Liver (tissue), 9 donors: ENCODE results near the gene RTN4R. TPM values are rescaled to one million over a fixed set of nuclear protein-coding genes. Genes with fewer than 3 reads are reported as not detected.

Experiments
- DNase-seq: peaks from one replicate; pipeline ENCODE4 v3.0.0-alpha.2; 2017; ENCODE audit warnings: low spot score
- H3K27ac ChIP-seq, 2 donors: one replicate each; pipeline ENCODE4 v1.7.0; 2013; ENCODE audit warnings: inconsistent platforms in 2 of 2, low read length in 2 of 2, control low read depth in 1 of 2, low read depth in 1 of 2, mild to moderate bottlenecking in 1 of 2
- H3K27me3 ChIP-seq, 4 donors: one replicate each; pipeline versions ENCODE4 v1.6.1 to v1.7.0; 2013; ENCODE audit warnings: low read length in 3 of 4, inconsistent platforms in 1 of 4, mild to moderate bottlenecking in 1 of 4, moderate library complexity in 1 of 4; ENCODE audit not compliant: control insufficient read depth in 4 of 4, insufficient read depth in 4 of 4
- H3K36me3 ChIP-seq, 4 donors: one replicate each; pipeline versions ENCODE4 v1.6.1 to v1.7.0; 2013; ENCODE audit warnings: low read length in 3 of 4, mild to moderate bottlenecking in 3 of 4, low read depth in 1 of 4, moderate library complexity in 1 of 4; ENCODE audit not compliant: control insufficient read depth in 4 of 4, insufficient read depth in 3 of 4
- H3K4me1 ChIP-seq, 4 donors: one replicate each; pipeline versions ENCODE4 v1.6.1 to v1.7.0; 2013; ENCODE audit warnings: low read length in 3 of 4, mild to moderate bottlenecking in 3 of 4, moderate library complexity in 1 of 4; ENCODE audit not compliant: control insufficient read depth in 4 of 4, insufficient read depth in 4 of 4
- H3K4me3 ChIP-seq, 3 donors: one replicate each; pipeline versions ENCODE4 v1.6.1 to v1.7.0; 2013; ENCODE audit warnings: low read length in 3 of 3, control low read depth in 1 of 3, low read depth in 1 of 3, mild to moderate bottlenecking in 1 of 3
- H3K9ac ChIP-seq, 2 donors: one replicate each; pipeline ENCODE4 v1.7.0; 2013; ENCODE audit warnings: low read length in 2 of 2, mild to moderate bottlenecking in 2 of 2, moderate library complexity in 2 of 2, control low read depth in 1 of 2, low read depth in 1 of 2
- H3K9me3 ChIP-seq, 4 donors: one replicate each; pipeline versions ENCODE4 v1.6.1 to v1.7.0; 2013; ENCODE audit warnings: low read length in 3 of 4; ENCODE audit not compliant: control insufficient read depth in 4 of 4
- EGR1 ChIP-seq, 2 donors: IDR thresholded peaks; 2 replicates each; pipeline ENCODE4 v1.6.1; 2016 to 2018; ENCODE audit warnings: antibody characterized with exemption in 2 of 2, low read depth in 2 of 2
- FOXA2 ChIP-seq: IDR thresholded peaks from 2 replicates; pipeline ENCODE4 v1.6.1; 2016; ENCODE audit warnings: antibody characterized with exemption
- GABPA ChIP-seq, 2 donors: IDR thresholded peaks in 1 of 2; conservative IDR thresholded peaks in 1 of 2; 2 replicates each; pipeline ENCODE4 v1.6.1; 2016; ENCODE audit warnings: antibody characterized with exemption in 2 of 2, mild to moderate bottlenecking in 1 of 2, moderate library complexity in 1 of 2
- HNF4A ChIP-seq, 2 donors: conservative IDR thresholded peaks; 2 replicates each; pipeline ENCODE4 v1.6.1; 2016; ENCODE audit warnings: antibody characterized with exemption in 2 of 2, mild to moderate bottlenecking in 2 of 2
- HNF4G ChIP-seq: IDR thresholded peaks from 2 replicates; pipeline ENCODE4 v1.6.1; 2016; ENCODE audit warnings: antibody characterized with exemption
- NR2F2 ChIP-seq: IDR thresholded peaks from 2 replicates; pipeline ENCODE4 v1.6.1; 2016; ENCODE audit warnings: antibody characterized with exemption
- RAD21 ChIP-seq, 2 donors: IDR thresholded peaks; 2 replicates each; pipeline ENCODE4 v1.6.1; 2016; ENCODE audit warnings: antibody characterized with exemption in 2 of 2, mild to moderate bottlenecking in 2 of 2
- RXRA ChIP-seq, 2 donors: IDR thresholded peaks; 2 replicates each; pipeline ENCODE4 v1.6.1; 2017 to 2018; ENCODE audit warnings: antibody characterized with exemption in 2 of 2, mild to moderate bottlenecking in 1 of 2
- SP1 ChIP-seq: IDR thresholded peaks from 2 replicates; pipeline ENCODE4 v1.6.1; 2018; ENCODE audit warnings: antibody characterized with exemption, mild to moderate bottlenecking
- TAF1 ChIP-seq: conservative IDR thresholded peaks from 2 replicates; pipeline ENCODE4 v1.6.1; 2016; ENCODE audit warnings: antibody characterized with exemption, mild to moderate bottlenecking
- YY1 ChIP-seq: IDR thresholded peaks from 2 replicates; pipeline ENCODE4 v1.6.1; 2016; ENCODE audit warnings: antibody characterized with exemption, mild to moderate bottlenecking
- WGBS: extraction: QIAGEN DNeasy Blood & Tissue Kit; methylation state at CpG from one replicate; pipeline ENCODE4 v1.1.7; 2013; 5-methylcytosine and 5-hydroxymethylcytosine counted together
- polyA plus RNA-seq, 2 donors: library from polyadenylated mRNA; stranded (reverse) in 1 of 2; unstranded in 1 of 2; fragments of 200-250 nt in 1 of 2; fragments of >200 nt in 1 of 2; fragmentation: Nextera tagmentation in 1 of 2; extraction: Ambion mirVana in 1 of 2; gene quantifications; one replicate each; pipeline versions ENCODE4 v1.2.1 to v1.2.3, GENCODE V29; 2013 to 2015
- total RNA-seq, 2 donors: library from RNA; depleted of rRNA; stranded (reverse); fragments of >200 nt; gene quantifications; one replicate each; pipeline ENCODE4 v1.2.3, GENCODE V29; 2014
- TF ChIP-seq, protein P1 (sequence below): IDR thresholded peaks from 2 replicates; pipeline ENCODE4 v1.6.1; 2016; ENCODE audit warnings: antibody characterized with exemption
- TF ChIP-seq, protein P2 (sequence below): IDR thresholded peaks from 2 replicates; pipeline ENCODE4 v1.6.1; 2016; ENCODE audit warnings: antibody characterized with exemption
- TF ChIP-seq, protein P3 (sequence below): IDR thresholded peaks from 2 replicates; pipeline ENCODE4 v1.6.1; 2016; ENCODE audit warnings: antibody characterized with exemption, mild to moderate bottlenecking
- TF ChIP-seq, protein P4 (sequence below): fragments of 150-350 bp; IDR thresholded peaks from 2 replicates; pipeline ENCODE4 v1.5.1; 2017; ENCODE audit warnings: improper control_type of control experiment, low read depth, low read length; ENCODE audit not compliant: missing input control
- donor health status: healthy.
- donor health status: healthy.
- donor health status: healthy.
- donor health status: healthy.
- donor health status: healthy.

RTN4R gene
- total and polyA plus RNA-seq, 4 donors = 0.33 to 10.4 (median 1.1) TPM

DNA sequence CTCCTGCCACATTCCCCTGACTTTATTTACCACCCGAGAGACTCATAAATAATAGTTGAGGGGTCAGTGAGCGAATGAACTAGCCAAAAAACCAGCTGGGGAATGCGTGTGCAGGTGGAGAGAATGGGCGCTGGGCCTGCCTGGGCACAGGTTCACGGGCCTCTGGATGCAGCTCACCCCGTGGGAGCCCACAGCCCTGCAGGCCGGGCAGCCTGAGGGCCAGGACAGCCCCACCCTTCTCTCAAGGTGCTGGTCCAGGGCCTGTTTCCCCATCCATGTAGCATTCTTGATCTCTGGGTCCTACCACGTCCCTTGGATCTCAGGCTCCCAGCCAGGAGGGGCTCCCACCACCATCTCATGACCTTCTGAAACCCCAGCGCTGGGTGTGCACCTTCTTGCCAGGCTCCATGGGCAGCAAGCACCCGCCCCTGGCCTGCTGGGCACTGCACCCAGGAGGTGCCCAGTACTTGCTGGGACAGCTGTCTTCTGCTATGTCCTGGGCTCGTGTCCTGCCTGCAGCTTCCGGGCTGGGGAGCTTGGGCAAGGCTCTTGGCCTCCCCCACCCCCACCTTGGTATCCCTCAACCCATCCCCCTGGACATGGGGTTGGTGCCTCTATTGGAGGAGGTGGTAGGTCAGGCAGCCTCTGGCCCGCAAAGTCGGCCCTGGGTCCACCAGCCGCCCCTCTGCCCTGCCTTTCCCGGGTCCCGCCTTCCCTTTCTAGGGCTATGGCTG lies 74.2 kb downstream of the RTN4R start:
- no peak for DNase-seq
- no peak overlapping the region for H3K4me3 ChIP-seq
- H3K9ac ChIP-seq = no peak overlapping the region
- no peaks in the 10 kb centered on the region for H3K36me3 ChIP-seq
- no peak overlapping the region for H3K27ac ChIP-seq
- peaks cover 0 to 5% (median 3%) of the 10 kb centered on the region in 4 donors for H3K4me1 ChIP-seq
- no peaks in the 10 kb centered on the region for H3K27me3 ChIP-seq
- TF ChIP-seq GABPA (IDR thresholded peaks at IDR 0.05 in 1 of 2, conservative IDR thresholded peaks at IDR 0.05 in 1 of 2) (no peak), YY1 (no peak), NR2F2 (no peak), TAF1 (no peak), FOXA2 (no peak), EGR1 (IDR thresholded peaks at IDR 0.05; ENCODE audit: low read depth in 2 of 2) (no peak), RAD21 (IDR thresholded peaks at IDR 0.05) (no peak), RXRA (IDR thresholded peaks at IDR 0.05) (no peak), HNF4G (no peak), HNF4A (conservative IDR thresholded peaks at IDR 0.05) (no peak), SP1 (no peak)
- TF ChIP-seq, protein P1, sequence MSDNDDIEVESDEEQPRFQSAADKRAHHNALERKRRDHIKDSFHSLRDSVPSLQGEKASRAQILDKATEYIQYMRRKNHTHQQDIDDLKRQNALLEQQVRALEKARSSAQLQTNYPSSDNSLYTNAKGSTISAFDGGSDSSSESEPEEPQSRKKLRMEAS = no peak
- TF ChIP-seq, protein P2, sequence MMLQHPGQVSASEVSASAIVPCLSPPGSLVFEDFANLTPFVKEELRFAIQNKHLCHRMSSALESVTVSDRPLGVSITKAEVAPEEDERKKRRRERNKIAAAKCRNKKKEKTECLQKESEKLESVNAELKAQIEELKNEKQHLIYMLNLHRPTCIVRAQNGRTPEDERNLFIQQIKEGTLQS = no peak
- TF ChIP-seq, protein P3, sequence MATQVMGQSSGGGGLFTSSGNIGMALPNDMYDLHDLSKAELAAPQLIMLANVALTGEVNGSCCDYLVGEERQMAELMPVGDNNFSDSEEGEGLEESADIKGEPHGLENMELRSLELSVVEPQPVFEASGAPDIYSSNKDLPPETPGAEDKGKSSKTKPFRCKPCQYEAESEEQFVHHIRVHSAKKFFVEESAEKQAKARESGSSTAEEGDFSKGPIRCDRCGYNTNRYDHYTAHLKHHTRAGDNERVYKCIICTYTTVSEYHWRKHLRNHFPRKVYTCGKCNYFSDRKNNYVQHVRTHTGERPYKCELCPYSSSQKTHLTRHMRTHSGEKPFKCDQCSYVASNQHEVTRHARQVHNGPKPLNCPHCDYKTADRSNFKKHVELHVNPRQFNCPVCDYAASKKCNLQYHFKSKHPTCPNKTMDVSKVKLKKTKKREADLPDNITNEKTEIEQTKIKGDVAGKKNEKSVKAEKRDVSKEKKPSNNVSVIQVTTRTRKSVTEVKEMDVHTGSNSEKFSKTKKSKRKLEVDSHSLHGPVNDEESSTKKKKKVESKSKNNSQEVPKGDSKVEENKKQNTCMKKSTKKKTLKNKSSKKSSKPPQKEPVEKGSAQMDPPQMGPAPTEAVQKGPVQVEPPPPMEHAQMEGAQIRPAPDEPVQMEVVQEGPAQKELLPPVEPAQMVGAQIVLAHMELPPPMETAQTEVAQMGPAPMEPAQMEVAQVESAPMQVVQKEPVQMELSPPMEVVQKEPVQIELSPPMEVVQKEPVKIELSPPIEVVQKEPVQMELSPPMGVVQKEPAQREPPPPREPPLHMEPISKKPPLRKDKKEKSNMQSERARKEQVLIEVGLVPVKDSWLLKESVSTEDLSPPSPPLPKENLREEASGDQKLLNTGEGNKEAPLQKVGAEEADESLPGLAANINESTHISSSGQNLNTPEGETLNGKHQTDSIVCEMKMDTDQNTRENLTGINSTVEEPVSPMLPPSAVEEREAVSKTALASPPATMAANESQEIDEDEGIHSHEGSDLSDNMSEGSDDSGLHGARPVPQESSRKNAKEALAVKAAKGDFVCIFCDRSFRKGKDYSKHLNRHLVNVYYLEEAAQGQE = no peak
- TF ChIP-seq, protein P4, sequence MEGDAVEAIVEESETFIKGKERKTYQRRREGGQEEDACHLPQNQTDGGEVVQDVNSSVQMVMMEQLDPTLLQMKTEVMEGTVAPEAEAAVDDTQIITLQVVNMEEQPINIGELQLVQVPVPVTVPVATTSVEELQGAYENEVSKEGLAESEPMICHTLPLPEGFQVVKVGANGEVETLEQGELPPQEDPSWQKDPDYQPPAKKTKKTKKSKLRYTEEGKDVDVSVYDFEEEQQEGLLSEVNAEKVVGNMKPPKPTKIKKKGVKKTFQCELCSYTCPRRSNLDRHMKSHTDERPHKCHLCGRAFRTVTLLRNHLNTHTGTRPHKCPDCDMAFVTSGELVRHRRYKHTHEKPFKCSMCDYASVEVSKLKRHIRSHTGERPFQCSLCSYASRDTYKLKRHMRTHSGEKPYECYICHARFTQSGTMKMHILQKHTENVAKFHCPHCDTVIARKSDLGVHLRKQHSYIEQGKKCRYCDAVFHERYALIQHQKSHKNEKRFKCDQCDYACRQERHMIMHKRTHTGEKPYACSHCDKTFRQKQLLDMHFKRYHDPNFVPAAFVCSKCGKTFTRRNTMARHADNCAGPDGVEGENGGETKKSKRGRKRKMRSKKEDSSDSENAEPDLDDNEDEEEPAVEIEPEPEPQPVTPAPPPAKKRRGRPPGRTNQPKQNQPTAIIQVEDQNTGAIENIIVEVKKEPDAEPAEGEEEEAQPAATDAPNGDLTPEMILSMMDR = no peak
- no peaks in the 10 kb centered on the region for H3K9me3 ChIP-seq
- WGBS = 88% methylated on average over 17 of the region's 17 CpGs

DNA sequence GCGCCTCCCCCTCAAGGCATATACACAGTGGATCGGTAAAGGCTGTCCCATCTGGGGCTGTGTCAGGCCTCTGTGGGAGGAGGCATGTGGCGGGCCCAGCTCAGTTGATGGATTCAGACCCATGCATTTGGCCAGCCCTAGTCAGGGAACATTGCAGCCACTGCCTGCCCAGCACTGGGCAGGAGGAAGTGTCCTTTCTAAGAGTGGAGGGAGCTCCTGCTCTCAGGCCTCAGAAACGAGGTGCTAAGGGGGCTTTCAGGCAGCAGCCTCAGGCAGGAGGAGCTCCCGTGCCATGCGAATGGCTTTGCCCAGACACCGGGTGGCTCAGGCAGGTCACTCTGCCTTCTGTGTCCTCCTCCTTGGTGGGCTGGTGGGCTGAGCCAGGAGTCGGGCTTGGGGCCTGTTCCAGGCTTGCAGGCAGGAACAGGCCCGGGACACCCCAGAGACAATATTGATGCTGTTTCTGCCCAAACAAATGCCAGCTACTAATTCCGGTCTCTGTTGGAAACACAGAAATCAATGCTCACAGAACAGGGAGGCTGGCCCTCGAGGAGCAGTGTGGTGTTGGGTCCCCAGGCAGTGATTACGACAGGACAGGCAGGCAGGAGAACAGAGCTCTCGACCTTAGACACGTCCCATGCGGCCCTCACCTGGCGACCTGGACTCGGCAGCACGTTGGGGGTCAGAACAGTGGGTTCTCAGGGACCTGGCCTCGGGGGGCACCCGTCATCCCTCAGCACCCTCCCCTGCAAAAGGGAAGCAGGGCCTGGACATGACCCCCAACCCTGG lies 75.0 kb downstream of the RTN4R start:
- DNase-seq = no peak
- no peak overlapping the region for H3K4me3 ChIP-seq
- no peaks in the 10 kb centered on the region for H3K27me3 ChIP-seq
- no peaks in the 10 kb centered on the region for H3K9me3 ChIP-seq
- H3K36me3 ChIP-seq = no peaks in the 10 kb centered on the region
- no peak overlapping the region for H3K27ac ChIP-seq
- TF ChIP-seq TAF1 (no peak), HNF4G (no peak)
- TF ChIP-seq, protein P4 = no peak
- TF ChIP-seq, protein P2 = no peak
- WGBS = 80% methylated on average over 20 of the region's 20 CpGs
- peaks cover 0 to 7% (median 3%) of the 10 kb centered on the region in 4 donors for H3K4me1 ChIP-seq
- H3K9ac ChIP-seq = no peak overlapping the region
